GM06990 (cell line): ENCODE measurements around the gene SPON2.
"Not testable (repeated sequence)": the region's sequence is repeated elsewhere in the genome, so short reads cannot be mapped to it uniquely, and the experiment has no call there.

Source experiments
- DNase-seq: peaks from one replicate; pipeline ENCODE4 v3.0.0-alpha.2; 2011; ENCODE audit not compliant: insufficient read length; ENCODE audit errors: extremely low read depth
- H3K27me3 ChIP-seq: replicated peaks from 2 replicates; pipeline ENCODE4 v1.6.0; 2011; ENCODE audit warnings: low read length; ENCODE audit not compliant: control insufficient read depth, insufficient read depth
- H3K36me3 ChIP-seq: 2 replicates; pipeline ENCODE4 v1.5.1; 2011; ENCODE audit warnings: low read length; ENCODE audit not compliant: control insufficient read depth, insufficient read depth
- H3K4me3 ChIP-seq: replicated peaks from 2 replicates; pipeline ENCODE4 v1.5.1; 2011; ENCODE audit warnings: low read depth, mild to moderate bottlenecking, control low read depth, low read length
- CTCF ChIP-seq: IDR thresholded peaks from 2 replicates; pipeline ENCODE4 v1.5.1; 2011; ENCODE audit warnings: low read length, control low read depth, mild to moderate bottlenecking, inconsistent platforms; ENCODE audit not compliant: insufficient read depth, poor library complexity, severe bottlenecking

The SPON2 gene

GRCh38 chr4:1130316-1131186 is 41.8 kb downstream of the SPON2 start:
- H3K27me3 ChIP-seq: no peaks in the 10 kb centered on the region; the same call in 1 of the 2 replicates
- peak; percentile 99 for TF ChIP-seq CTCF

GRCh38 chr4:1126506-1126905 is 45.9 kb downstream of the SPON2 start:
- Histone ChIP-seq H3K4me3 (no peak overlapping the region), H3K27me3 (no peaks in the 10 kb centered on the region; the same call in none of the 2 replicates), H3K36me3 (no peaks in the 10 kb centered on the region)
- DNase-seq: no peak
- TF ChIP-seq CTCF: no peak

More at GRCh38 chr4:1130316-1131186, 41.8 kb downstream of the SPON2 start:
- no peak overlapping the region for H3K4me3 ChIP-seq
- H3K36me3 ChIP-seq: no peaks in the 10 kb centered on the region
- peak; percentile 44 for DNase-seq

- not testable (repeated sequence) for DNase-seq, H3K27me3 ChIP-seq, H3K4me3 ChIP-seq, H3K36me3 ChIP-seq
Measured at GRCh38 chr4:1125466-1125865, 46.9 kb downstream of the SPON2 start.

GRCh38 chr4:1124818-1125217 is 47.6 kb downstream of the SPON2 start:
- no peaks in the 10 kb centered on the region; the same call in none of the 2 replicates for H3K27me3 ChIP-seq
- no peak for DNase-seq
- H3K4me3 ChIP-seq: no peak overlapping the region
- no peak for TF ChIP-seq CTCF
- H3K36me3 ChIP-seq: no peaks in the 10 kb centered on the region

GRCh38 chr4:1122505-1122904 is 49.9 kb downstream of the SPON2 start:
- TF ChIP-seq CTCF: no peak
- Histone ChIP-seq H3K4me3 (no peak overlapping the region), H3K36me3 (no peaks in the 10 kb centered on the region), H3K27me3 (no peaks in the 10 kb centered on the region; the same call in none of the 2 replicates)
- no peak for DNase-seq
